H1 (cell line): ENCODE measurements around the gene DGCR8. TPM values are rescaled to one million over a fixed set of nuclear protein-coding genes. Genes with fewer than 3 reads are reported as not detected.

Experiments
- BCL11A ChIP-seq, 2 experiments: IDR thresholded peaks; one replicate each; pipeline ENCODE4 v1.6.1; 2011; ENCODE audit warnings: low read depth in 2 of 2, low read length in 2 of 2, mild to moderate bottlenecking in 2 of 2
- CEBPB ChIP-seq: IDR thresholded peaks from 2 replicates; pipeline ENCODE4 v1.6.1; 2012; ENCODE audit warnings: low read depth, low read length
- KDM4A ChIP-seq: IDR thresholded peaks from one replicate; pipeline ENCODE4 v1.7.1; 2012; ENCODE audit warnings: low read depth, mild to moderate bottlenecking, moderate library complexity, low read length, inconsistent platforms; ENCODE audit not compliant: severe bottlenecking
- MAFK ChIP-seq: IDR thresholded peaks from 2 replicates; pipeline ENCODE4 v1.6.1; 2012; ENCODE audit warnings: low read depth, mild to moderate bottlenecking, improper control_type of control experiment, low read length
- RAD21 ChIP-seq, 2 experiments: IDR thresholded peaks in 1 of 2; conservative IDR thresholded peaks in 1 of 2; 2 replicates each; pipeline ENCODE4 v1.6.1; 2011; ENCODE audit warnings: low read depth in 2 of 2, low read length in 2 of 2, improper control_type of control experiment in 1 of 2, inconsistent platforms in 1 of 2, mild to moderate bottlenecking in 1 of 2, moderate library complexity in 1 of 2
- SUZ12 ChIP-seq: fragments of 200-600 bp; sonication (generic); IDR thresholded peaks from 2 replicates; pipeline ENCODE4 v1.6.1; 2012; ENCODE audit warnings: mild to moderate bottlenecking, inconsistent platforms, low read length, moderate library complexity, mixed read lengths
- polyA plus RNA-seq, 7 experiments: library from polyadenylated mRNA; depleted of rRNA in 3 of 7; stranded (reverse) in 5 of 7; unstranded in 2 of 7; fragments of >200 nt in 5 of 7; fragments of 200-250 nt in 2 of 7; gene quantifications; 1 replicate in 5 of 7; 2 replicates in 1 of 7; 4 replicates in 1 of 7; pipeline versions ENCODE4 v1.2.1 to v1.2.3, GENCODE V29; 2011 to 2013; ENCODE audit warnings: missing spikeins in 2 of 7, mixed read lengths in 2 of 7
- total RNA-seq: library from RNA; stranded (reverse); fragmentation: NEBNext Ultra II Directional; extraction: Animal tissue kit (Norgen Biotek cat#: 25700); gene quantifications from 2 replicates; pipeline ENCODE4 v1.2.1, GENCODE V29; 2021

The DGCR8 gene
- total and polyA plus RNA-seq, 2 of the 8 experiments (the other 6 are each of a cell fraction or from before 2014, with no cell fraction given), result 23.7 to 43.7 TPM

- TF ChIP-seq CEBPB (no peak), RAD21 (IDR thresholded peaks at IDR 0.05 in 1 of 2, conservative IDR thresholded peaks at IDR 0.05 in 1 of 2; ENCODE audit: low read depth in 2 of 2, low read length in 2 of 2) (no peak), SUZ12 (no peak), MAFK (no peak), BCL11A (IDR thresholded peaks at IDR 0.05; ENCODE audit: low read depth in 2 of 2, low read length in 2 of 2) (no peak), KDM4A (no peak)
Measured at GRCh38 chr22:20046730-20047129, 33.3 kb upstream of the DGCR8 start (continued).
